Measurements from ENCODE around the gene PGPEP1. TPM values are rescaled to one million over a fixed set of nuclear protein-coding genes. Genes with fewer than 3 reads are reported as not detected.

PGPEP1 gene
- total RNA-seq, 1 donor, result 29.8 TPM

DNA sequence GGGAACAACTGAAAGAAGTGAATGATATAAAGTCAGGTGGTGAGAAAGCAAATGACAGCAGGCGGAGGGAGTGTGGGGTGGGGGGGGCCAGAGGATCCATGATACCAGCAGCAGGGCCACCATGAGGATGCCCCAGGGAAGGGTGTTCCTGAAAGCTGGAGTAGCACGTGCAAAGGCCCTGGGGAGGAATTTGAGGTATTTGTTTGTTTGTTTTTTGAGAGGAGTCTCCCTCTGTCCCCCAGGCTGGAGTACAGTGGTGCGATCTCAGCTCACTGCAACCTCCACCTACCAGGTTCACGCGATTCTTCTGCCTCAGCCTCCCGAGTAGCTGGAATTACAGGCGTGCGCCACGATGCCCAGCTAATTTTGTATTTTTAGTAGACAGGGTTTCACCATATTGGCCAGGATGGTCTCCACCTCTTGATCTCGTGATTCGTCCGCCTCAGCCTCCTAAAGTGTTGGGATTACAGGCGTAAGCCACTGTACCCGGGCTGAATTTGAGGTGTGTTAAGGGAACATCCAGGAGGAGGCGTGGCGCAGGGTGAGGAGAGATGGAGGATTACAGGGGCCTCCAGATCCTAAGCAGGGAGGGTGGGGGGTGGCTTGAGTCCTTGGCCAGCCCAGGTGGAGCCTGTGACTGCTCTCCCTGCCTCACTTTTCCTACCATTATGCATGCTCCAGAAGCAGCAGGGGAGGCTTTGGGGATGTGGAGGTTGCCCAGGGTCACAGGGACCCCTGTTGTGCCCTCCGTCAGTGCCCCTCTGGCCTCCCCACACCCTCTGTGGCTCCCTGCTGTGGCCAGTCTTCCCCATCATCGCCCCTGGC, 46.5 kb upstream of the PGPEP1 start:
- peak overlapping the region; percentile 69 for H3K4me3 ChIP-seq (ENCODE audit: low read depth, low read length)
- no peak for DNase-seq (ENCODE audit: low read depth)
- TF ChIP-seq, protein P1, sequence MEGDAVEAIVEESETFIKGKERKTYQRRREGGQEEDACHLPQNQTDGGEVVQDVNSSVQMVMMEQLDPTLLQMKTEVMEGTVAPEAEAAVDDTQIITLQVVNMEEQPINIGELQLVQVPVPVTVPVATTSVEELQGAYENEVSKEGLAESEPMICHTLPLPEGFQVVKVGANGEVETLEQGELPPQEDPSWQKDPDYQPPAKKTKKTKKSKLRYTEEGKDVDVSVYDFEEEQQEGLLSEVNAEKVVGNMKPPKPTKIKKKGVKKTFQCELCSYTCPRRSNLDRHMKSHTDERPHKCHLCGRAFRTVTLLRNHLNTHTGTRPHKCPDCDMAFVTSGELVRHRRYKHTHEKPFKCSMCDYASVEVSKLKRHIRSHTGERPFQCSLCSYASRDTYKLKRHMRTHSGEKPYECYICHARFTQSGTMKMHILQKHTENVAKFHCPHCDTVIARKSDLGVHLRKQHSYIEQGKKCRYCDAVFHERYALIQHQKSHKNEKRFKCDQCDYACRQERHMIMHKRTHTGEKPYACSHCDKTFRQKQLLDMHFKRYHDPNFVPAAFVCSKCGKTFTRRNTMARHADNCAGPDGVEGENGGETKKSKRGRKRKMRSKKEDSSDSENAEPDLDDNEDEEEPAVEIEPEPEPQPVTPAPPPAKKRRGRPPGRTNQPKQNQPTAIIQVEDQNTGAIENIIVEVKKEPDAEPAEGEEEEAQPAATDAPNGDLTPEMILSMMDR (IDR thresholded peaks at IDR 0.05; ENCODE audit: insufficient read depth, low read depth, low read length), result no peak

DNA sequence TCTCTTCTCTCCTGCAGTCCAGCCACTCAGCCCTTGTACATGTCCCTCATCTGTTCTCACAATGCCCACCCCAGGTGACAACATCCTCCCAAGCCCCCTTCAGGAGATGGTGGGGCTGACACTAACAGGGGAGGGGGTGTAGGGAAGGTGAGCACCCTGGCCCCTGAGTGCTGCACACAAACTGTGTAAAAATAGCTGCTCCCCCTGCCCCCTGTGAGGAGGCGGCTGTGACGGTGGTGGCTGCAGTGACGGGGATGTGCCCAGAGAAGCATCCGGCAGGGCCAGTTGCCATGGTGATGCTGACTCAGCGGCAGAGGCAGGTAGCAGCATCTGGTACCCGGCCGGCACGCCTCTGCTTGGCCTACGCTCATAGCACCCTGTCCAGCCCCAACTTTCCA, 45.9 kb upstream of the PGPEP1 start:
- H3K4me3 ChIP-seq (ENCODE audit: low read depth, low read length), result no peak overlapping the region
- TF ChIP-seq, protein P1 (IDR thresholded peaks at IDR 0.05; ENCODE audit: insufficient read depth, low read depth, low read length), result no peak
- DNase-seq (ENCODE audit: low read depth), result no peak

DNA sequence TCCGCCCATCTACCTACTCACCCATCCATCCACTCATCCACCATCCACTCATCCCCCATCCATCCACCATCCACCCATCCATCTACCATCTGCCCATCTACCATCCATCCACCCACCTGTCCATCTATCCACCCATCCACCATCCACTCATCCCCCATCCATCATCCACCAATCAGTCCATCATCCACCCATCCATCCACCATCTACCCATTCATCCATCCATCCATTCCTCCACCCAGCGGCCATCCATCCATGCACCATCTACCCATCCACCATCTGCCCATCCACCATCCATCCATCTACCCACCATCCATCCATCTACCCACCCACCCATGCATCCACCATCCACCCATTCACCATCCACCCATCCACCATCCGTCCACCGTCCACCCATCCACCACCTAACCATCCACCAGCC, 45.4 kb upstream of the PGPEP1 start:
- TF ChIP-seq, protein P1 (IDR thresholded peaks at IDR 0.05; ENCODE audit: insufficient read depth, low read depth, low read length), result no peak
- H3K4me3 ChIP-seq (ENCODE audit: low read depth, low read length), result no peak overlapping the region
- DNase-seq (ENCODE audit: low read depth), result no peak

DNA sequence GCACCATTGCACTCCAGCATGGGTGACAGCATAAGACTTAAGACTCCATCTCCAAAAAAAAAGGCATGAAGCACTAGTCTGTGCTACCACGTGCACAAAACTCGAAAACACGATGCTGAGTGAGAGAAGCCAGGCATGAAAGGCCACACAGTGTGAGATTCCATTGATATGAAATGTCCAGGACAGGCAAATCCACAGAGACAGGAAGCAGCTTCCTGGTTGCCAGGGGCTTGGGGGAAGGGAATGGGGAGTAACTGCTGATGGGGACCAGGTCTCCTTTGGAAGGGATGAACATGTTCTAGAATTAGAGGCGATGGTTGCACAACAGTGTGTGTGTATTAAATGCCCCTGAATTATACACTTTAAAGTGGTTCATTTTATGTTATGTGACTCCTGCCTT, 43.1 kb upstream of the PGPEP1 start:
- DNase-seq (ENCODE audit: low read depth), result peak; percentile 82
- TF ChIP-seq, protein P1 (IDR thresholded peaks at IDR 0.05; ENCODE audit: insufficient read depth, low read depth, low read length), result no peak
- no peak overlapping the region for H3K4me3 ChIP-seq (ENCODE audit: low read depth, low read length)

DNA sequence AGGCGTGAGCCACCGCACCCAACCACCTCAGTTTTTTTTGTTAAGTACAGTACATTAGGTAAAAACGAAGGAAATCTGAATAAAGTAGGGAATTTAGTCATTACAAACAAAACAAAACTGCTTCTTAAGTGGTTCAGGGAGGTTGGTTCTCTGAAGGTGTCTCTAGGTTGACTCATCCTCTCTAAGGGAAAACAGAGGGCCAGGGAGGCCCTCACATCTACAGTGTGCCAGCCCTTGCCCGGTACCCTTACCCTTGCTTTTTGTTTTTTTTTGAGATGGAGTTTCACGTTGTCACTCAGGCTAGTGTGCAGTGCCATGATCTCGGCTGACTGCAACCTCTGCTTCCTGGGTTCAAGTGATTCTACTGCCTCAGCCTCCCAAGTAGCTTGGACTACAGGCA, 41.8 kb upstream of the PGPEP1 start:
- no peak for DNase-seq (ENCODE audit: low read depth)
- TF ChIP-seq, protein P1 (IDR thresholded peaks at IDR 0.05; ENCODE audit: insufficient read depth, low read depth, low read length), result no peak

DNA sequence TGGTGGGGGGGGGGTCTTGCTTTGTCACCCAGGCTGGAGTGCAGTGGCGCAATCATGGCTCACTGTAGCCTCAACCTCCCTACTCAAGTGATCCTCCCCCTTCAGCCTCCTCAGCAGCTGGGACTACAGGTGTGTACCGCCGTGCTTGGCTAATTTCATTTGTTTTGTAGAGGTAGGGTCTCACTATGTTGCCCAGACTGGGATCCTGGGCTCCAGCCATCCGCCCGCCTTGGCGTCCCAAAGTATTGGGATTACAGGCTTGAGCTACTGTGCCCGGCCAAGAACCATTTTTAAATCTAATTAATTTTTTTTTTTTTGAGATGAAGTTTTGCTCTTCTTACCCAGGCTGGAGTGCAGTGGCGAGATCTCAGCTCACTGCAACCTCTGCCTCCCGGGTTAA, 40.7 kb upstream of the PGPEP1 start:
- H3K4me3 ChIP-seq (ENCODE audit: low read depth, low read length), result no peak overlapping the region
- DNase-seq (ENCODE audit: low read depth), result no peak
- TF ChIP-seq, protein P1 (IDR thresholded peaks at IDR 0.05; ENCODE audit: insufficient read depth, low read depth, low read length), result no peak

More for the DNA sequence above, 41.8 kb upstream of the PGPEP1 start:
- H3K4me3 ChIP-seq (ENCODE audit: low read depth, low read length), result no peak overlapping the region

All from fibroblast of villous mesenchyme (primary cell).